SU-DHL-6 (cell line): Measurements from ENCODE around the gene BCL7C.

ENCODE experiments used
- CTCF ChIP-seq: fragments of 200-600 bp; sonication (generic); IDR thresholded peaks from one replicate; pipeline ENCODE4 v1.5.1; 2017; ENCODE audit warnings: antibody characterized with exemption, mild to moderate bottlenecking, low read length, moderate library complexity; ENCODE audit not compliant: insufficient read depth, poor library complexity, severe bottlenecking
- EZH2phosphoT487 ChIP-seq: fragments of 200-600 bp; sonication (generic), shearing (Covaris generic); conservative IDR thresholded peaks from 2 replicates; pipeline ENCODE4 v1.6.1; 2018; ENCODE audit warnings: mild to moderate bottlenecking, antibody characterized with exemption, low read length, moderate library complexity, mixed read lengths

GRCh38 chr16:30922960-30923535 is 29.2 kb upstream of the BCL7C start:
- TF ChIP-seq CTCF (no peak), EZH2phosphoT487 (no peak)
